HUES6 (cell line): ENCODE data around the gene GAK.

ENCODE experiments used
- H3K27ac ChIP-seq: 2 replicates; pipeline ENCODE4 v1.7.0; 2013; ENCODE audit warnings: low read depth, mild to moderate bottlenecking, low read length, inconsistent platforms
- H3K27me3 ChIP-seq: 2 replicates; pipeline ENCODE4 v1.6.1; 2013; ENCODE audit warnings: low read length; ENCODE audit not compliant: control insufficient read depth, insufficient read depth
- H3K36me3 ChIP-seq: 2 replicates; pipeline ENCODE4 v1.6.1; 2013; ENCODE audit warnings: low read length; ENCODE audit not compliant: control insufficient read depth, insufficient read depth
- H3K4me1 ChIP-seq: 2 replicates; pipeline ENCODE4 v1.6.1; 2013; ENCODE audit warnings: low read length; ENCODE audit not compliant: control insufficient read depth, insufficient read depth
- H3K4me3 ChIP-seq: 2 replicates; pipeline ENCODE4 v1.5.1; 2013; ENCODE audit warnings: low read depth, low read length
- H3K9ac ChIP-seq: one replicate; pipeline ENCODE4 v1.6.1; 2013; ENCODE audit warnings: mild to moderate bottlenecking, low read length
- H3K9me3 ChIP-seq: 2 replicates; pipeline ENCODE4 v1.6.1; 2013; ENCODE audit warnings: low read depth, low read length; ENCODE audit not compliant: control insufficient read depth, insufficient read depth

Gene GAK

GRCh38 chr4:963276-964225 is 31.4 kb upstream of the GAK start:
- no peak overlapping the region for H3K27ac ChIP-seq
- H3K36me3 ChIP-seq = peaks cover 16% of the 10 kb centered on the region; the same call in 1 of the 2 replicates
- H3K9me3 ChIP-seq = no peaks in the 10 kb centered on the region
- no peak overlapping the region for H3K4me3 ChIP-seq
- peaks cover 4% of the 10 kb centered on the region for H3K4me1 ChIP-seq
- H3K9ac ChIP-seq = no peak overlapping the region
- H3K27me3 ChIP-seq = peaks cover 28% of the 10 kb centered on the region

GRCh38 chr4:962231-963208 is 30.4 kb upstream of the GAK start:
- Histone ChIP-seq H3K36me3 (peaks cover 16% of the 10 kb centered on the region; the same call in 1 of the 2 replicates), H3K27ac (no peak overlapping the region), H3K4me1 (no peaks in the 10 kb centered on the region), H3K9ac (no peak overlapping the region), H3K4me3 (no peak overlapping the region), H3K27me3 (peaks cover 19% of the 10 kb centered on the region), H3K9me3 (no peaks in the 10 kb centered on the region)

GRCh38 chr4:961351-962230 is 29.5 kb upstream of the GAK start:
- Histone ChIP-seq H3K27ac (no peak overlapping the region), H3K4me3 (no peak overlapping the region), H3K9ac (no peak overlapping the region), H3K27me3 (peaks cover 9% of the 10 kb centered on the region; the same call in 1 of the 2 replicates), H3K9me3 (no peaks in the 10 kb centered on the region), H3K4me1 (no peaks in the 10 kb centered on the region), H3K36me3 (peaks cover 16% of the 10 kb centered on the region; the same call in 1 of the 2 replicates)

DNA sequence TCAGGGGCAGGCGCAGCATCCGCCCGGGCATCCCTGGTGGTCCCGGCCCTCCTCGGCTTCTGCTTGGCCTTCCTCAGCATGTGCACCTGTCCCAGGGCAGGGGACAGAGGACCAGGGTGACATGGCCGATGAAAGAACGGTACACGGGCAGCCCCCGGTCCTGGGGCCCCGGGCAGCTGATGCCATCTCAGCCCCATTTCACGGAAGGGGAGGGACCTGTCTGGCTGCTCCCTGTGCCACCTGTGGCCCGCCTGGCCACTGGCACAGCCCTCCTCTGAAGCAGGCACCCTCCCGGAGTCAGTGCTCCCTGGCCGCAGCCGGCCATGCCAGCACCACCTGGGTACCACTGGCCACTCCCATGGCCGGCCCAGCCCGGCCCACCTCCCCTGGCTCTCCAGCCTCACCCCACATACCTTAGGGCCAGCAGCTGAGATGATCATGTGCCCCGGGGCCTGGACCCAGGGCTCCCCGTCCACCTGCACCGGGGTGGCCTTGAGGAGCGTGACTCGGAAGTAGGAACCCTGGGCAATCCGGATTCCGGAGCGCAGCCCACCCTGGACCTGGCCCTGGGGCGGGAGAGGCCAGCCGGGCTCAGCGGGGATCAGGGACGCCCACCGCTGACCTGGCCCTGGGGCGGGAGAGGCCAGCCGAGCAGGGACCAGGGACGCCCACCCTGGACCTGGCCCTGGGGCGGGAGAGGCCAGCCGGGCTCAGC is 28.7 kb upstream of the GAK start:
- Histone ChIP-seq H3K4me1 (no peaks in the 10 kb centered on the region), H3K9ac (no peak overlapping the region), H3K9me3 (no peaks in the 10 kb centered on the region), H3K27ac (no peak overlapping the region), H3K4me3 (no peak overlapping the region), H3K36me3 (peaks cover 14% of the 10 kb centered on the region; the same call in 1 of the 2 replicates), H3K27me3 (peaks cover 2% of the 10 kb centered on the region; the same call in 1 of the 2 replicates)

DNA sequence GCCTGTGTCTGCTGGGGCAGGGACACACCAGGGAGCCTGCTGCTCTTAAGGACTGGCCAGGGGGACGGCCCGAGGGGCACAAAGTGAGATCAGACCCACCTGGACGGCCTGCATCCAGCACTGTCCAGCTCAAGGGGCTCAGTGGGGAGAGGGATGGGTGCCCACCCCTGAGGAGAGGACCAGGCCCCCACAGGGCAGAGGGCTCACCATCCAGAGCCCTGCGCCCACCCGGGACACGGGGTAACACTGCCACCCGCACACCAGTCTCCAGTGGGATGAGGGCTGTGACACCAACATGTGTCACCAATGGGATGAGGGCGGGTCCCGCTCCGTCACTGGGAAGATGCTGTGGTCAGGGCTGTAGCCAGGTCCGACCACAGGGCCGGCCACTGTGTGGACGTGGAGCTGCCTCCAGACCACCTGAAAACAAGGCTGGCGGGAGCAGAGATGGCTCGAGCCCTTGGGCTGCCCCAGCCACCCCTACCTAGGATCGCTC is 28.1 kb upstream of the GAK start:
- Histone ChIP-seq H3K9ac (no peak overlapping the region), H3K27ac (no peak overlapping the region), H3K27me3 (no peaks in the 10 kb centered on the region), H3K4me1 (no peaks in the 10 kb centered on the region), H3K9me3 (no peaks in the 10 kb centered on the region), H3K36me3 (peaks cover 10% of the 10 kb centered on the region; the same call in 1 of the 2 replicates), H3K4me3 (no peak overlapping the region)

GRCh38 chr4:959338-960139 is 27.4 kb upstream of the GAK start:
- peaks cover 10% of the 10 kb centered on the region; the same call in 1 of the 2 replicates for H3K36me3 ChIP-seq
- no peaks in the 10 kb centered on the region for H3K4me1 ChIP-seq
- no peak overlapping the region for H3K27ac ChIP-seq
- no peaks in the 10 kb centered on the region for H3K27me3 ChIP-seq
- H3K9ac ChIP-seq = no peak overlapping the region
- H3K4me3 ChIP-seq = no peak overlapping the region
- no peaks in the 10 kb centered on the region for H3K9me3 ChIP-seq

DNA sequence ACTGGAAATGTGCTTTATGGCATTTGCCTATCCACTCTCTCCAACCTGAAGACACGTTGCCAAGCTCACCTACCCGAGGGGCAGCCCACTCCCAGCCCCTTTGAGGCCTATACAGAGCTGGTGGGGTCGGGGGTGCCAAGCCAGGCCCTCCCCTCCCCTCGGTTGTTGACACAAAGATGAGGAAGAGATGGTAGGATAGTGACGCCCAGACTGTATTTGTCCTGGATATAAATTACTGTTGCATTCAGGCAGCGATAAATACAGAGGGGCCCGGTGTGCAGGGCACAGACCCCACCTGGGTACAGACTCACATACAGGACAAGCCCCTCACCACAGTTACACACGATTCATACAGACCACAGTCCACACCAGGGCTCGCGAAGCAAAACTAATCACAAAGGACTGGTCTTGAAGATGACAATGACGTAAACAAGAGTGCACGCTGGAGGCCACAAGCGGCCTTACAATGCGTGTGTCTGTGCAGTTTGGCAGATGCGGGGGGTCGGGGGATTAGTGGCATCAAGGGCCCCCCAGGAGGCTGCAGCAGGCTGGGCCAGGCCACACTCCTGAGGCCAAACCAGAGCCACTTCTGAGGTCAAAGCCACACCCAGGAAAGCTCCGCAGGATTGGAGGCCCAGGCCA is 26.7 kb upstream of the GAK start:
- Histone ChIP-seq H3K9me3 (no peaks in the 10 kb centered on the region), H3K9ac (no peak overlapping the region), H3K4me3 (no peak overlapping the region), H3K36me3 (peaks cover 10% of the 10 kb centered on the region; the same call in 1 of the 2 replicates), H3K27ac (no peak overlapping the region), H3K27me3 (no peaks in the 10 kb centered on the region), H3K4me1 (no peaks in the 10 kb centered on the region)

DNA sequence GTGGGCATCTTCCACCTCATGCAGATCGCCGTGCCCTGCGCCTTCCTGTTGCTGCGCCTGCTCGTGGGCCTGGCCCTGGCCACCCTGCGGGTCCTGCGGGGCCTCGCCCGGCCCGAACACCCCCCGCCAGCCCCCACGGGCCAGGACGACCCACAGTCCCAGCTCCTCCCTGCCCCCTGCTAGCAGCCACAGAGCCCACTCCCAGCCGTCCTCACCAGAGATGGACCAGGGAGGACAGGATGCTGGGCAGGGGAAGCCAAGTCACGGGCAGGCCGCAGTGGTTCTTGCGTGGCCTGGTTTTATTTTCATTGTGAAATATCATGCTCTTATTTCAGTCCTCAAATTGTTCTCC is 26.2 kb upstream of the GAK start:
- Histone ChIP-seq H3K9me3 (no peaks in the 10 kb centered on the region), H3K9ac (no peak overlapping the region), H3K4me1 (no peaks in the 10 kb centered on the region), H3K4me3 (no peak overlapping the region), H3K27me3 (no peaks in the 10 kb centered on the region), H3K27ac (no peak overlapping the region), H3K36me3 (peaks cover 10% of the 10 kb centered on the region; the same call in 1 of the 2 replicates)
